ENCODE data around the gene RASEF.

Gene RASEF

DNA sequence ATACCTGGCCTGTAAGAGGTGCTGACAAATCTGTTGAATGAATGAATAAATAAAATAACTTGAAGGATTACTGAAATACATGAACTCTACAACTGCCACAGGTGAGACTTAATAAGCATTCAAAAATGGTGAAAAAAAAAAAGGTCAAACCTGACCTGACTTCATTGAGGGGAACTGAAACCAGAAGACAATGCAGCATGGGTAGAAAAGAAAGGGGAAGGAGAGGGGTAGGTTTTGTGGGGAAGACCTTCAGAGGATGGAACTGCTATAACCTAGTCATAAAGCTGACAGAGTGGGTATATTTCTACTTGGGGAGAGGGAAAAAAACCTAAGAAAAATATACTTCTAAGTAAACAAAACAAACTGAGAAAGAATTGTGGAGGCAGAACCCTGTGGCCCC is 56.6 kb downstream of the RASEF start:
- no peak overlapping the region for H3K4me3 ChIP-seq (ENCODE audit: low read depth, low read length)
- TF ChIP-seq, protein P1, sequence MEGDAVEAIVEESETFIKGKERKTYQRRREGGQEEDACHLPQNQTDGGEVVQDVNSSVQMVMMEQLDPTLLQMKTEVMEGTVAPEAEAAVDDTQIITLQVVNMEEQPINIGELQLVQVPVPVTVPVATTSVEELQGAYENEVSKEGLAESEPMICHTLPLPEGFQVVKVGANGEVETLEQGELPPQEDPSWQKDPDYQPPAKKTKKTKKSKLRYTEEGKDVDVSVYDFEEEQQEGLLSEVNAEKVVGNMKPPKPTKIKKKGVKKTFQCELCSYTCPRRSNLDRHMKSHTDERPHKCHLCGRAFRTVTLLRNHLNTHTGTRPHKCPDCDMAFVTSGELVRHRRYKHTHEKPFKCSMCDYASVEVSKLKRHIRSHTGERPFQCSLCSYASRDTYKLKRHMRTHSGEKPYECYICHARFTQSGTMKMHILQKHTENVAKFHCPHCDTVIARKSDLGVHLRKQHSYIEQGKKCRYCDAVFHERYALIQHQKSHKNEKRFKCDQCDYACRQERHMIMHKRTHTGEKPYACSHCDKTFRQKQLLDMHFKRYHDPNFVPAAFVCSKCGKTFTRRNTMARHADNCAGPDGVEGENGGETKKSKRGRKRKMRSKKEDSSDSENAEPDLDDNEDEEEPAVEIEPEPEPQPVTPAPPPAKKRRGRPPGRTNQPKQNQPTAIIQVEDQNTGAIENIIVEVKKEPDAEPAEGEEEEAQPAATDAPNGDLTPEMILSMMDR (IDR thresholded peaks at IDR 0.05; ENCODE audit: insufficient read depth, low read length, missing control alignments): no peak
- no peak for DNase-seq (ENCODE audit: low read depth, low spot score)
- POLR2A ChIA-PET: no interaction called here
- CTCF ChIA-PET: interaction anchor here (1.1 kb wide), 1 partner anchor 10 kb away, joined by 3 read pairs; no protein-coding TSS in a partner anchor

DNA sequence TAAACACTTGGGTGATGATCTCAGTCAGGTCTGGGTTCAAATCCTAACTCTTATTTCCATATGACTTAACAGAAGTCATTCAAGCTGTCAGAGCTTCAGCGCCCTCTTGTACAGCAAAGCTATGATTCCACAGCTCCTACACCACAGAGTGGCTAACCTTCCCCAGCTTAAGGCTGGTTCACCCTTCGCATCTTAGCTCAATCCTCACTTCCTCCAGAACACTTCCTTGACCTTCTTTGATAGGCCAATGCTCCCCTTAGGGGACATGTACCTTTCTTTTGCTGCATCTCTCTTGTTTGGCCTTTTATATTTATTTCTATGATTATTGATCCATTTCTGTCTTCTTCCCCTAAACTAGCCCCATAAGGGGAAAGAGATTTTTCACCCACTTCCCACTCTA is 57.0 kb downstream of the RASEF start:
- no peak overlapping the region for H3K4me3 ChIP-seq (ENCODE audit: low read depth, low read length)
- DNase-seq (ENCODE audit: low read depth, low spot score): no peak
- TF ChIP-seq, protein P1 (IDR thresholded peaks at IDR 0.05; ENCODE audit: insufficient read depth, low read length, missing control alignments): no peak
- ChIA-PET POLR2A (no interaction called here), CTCF (interaction anchor here (1.1 kb wide), 1 partner anchor 10 kb away, joined by 3 read pairs; no protein-coding TSS in a partner anchor)

DNA sequence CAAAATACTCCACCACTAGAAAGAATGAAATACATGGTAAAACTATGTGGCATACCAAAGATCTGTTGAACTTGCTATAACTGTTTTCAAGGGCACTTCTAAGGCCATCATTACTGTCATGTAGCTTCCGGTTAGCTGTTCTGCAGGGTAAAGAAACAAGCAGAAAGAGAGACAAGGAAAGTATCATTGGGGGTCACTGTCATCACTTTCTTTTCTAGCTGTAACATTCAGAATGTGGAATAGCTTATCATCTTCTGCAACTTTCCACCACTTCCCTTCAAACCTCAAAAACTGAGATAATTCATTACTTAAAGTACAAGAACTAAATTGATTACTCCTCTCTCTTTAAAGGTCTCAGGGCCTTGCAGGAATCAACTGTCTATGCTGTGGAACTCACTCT is 57.6 kb downstream of the RASEF start:
- DNase-seq (ENCODE audit: low read depth, low spot score): no peak
- ChIA-PET POLR2A (no interaction called here), CTCF (interaction anchor here (1.1 kb wide), 1 partner anchor 9 kb away, joined by 3 read pairs; no protein-coding TSS in a partner anchor)
- TF ChIP-seq, protein P1 (IDR thresholded peaks at IDR 0.05; ENCODE audit: insufficient read depth, low read length, missing control alignments): no peak
- no peak overlapping the region for H3K4me3 ChIP-seq (ENCODE audit: low read depth, low read length)

DNA sequence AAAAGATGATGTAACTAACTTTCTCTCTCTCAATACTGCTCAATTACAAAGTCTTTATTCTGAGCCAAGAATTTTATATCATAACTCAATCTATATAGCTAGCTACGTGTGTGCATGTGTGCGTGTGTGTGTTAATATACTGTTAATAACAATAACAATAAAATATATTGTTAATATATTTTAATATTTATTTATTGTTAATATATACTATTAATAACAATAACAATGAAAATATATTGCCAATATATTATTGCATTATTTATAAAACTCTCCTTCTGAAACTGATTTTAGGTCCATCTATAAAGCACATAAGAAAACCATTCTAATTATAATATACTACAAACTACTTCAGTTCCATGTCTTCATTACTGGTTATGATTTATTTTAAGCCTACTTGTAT is 60.6 kb downstream of the RASEF start:
- H3K4me3 ChIP-seq (ENCODE audit: low read depth, low read length): no peak overlapping the region
- DNase-seq (ENCODE audit: low read depth, low spot score): no peak
- TF ChIP-seq, protein P1 (IDR thresholded peaks at IDR 0.05; ENCODE audit: insufficient read depth, low read length, missing control alignments): no peak
- POLR2A ChIA-PET: interaction anchor here (0.6 kb wide), 1 partner anchor 25 kb away, joined by 3 read pairs; no protein-coding TSS in a partner anchor
- CTCF ChIA-PET: no interaction called here

DNA sequence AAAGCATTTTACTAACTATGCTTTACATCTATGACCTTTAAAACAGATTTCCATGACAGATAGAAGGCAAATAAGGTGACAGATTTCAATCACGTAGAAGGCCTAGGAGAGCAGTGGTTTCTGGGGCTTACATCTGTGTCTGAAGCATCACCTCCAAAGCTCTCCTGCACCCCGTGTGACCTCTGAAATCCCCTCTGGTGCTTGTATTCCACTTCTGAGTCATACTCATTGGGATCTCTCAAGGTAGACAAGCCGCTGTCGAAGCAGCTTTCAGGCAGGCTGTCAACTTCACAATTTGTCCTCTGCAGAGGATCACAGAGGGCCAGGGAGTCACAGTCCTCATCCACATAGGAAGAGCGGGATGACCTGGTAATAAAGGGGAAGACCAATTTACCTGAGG is 62.2 kb downstream of the RASEF start:
- CTCF ChIA-PET: no interaction called here
- TF ChIP-seq, protein P1 (IDR thresholded peaks at IDR 0.05; ENCODE audit: insufficient read depth, low read length, missing control alignments): no peak
- DNase-seq (ENCODE audit: low read depth, low spot score): no peak
- POLR2A ChIA-PET: no interaction called here
- H3K4me3 ChIP-seq (ENCODE audit: low read depth, low read length): no peak overlapping the region

DNA sequence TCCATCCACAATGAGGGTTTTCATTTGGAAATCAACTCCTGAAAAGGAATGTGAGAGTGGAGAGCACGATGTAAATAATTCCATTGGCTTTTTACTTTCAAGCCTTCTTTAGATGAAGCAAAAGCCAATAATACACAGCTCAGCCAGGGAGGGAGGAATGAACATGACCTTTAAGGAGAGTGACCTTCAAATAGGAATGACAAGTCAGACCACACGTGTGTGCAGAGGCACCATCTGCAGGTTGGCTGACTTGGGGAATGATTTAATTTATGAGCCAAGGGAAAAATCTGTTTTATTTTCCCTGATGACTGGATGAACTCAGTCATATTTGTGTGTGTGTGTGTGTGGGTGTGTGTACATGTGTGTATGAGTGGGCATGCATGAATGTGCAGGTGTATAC is 64.5 kb downstream of the RASEF start:
- TF ChIP-seq, protein P1 (IDR thresholded peaks at IDR 0.05; ENCODE audit: insufficient read depth, low read length, missing control alignments): no peak
- ChIA-PET CTCF (no interaction called here), POLR2A (no interaction called here)
- no peak overlapping the region for H3K4me3 ChIP-seq (ENCODE audit: low read depth, low read length)
- no peak for DNase-seq (ENCODE audit: low read depth, low spot score)
